NCI-H2081 treated with DMSO at 0.1 percent for 48 hours (cell line): ENCODE data around the gene ATF2.

Experiments used
- DNase-seq: peaks from one replicate; lab custom pipeline; 2025; lab: John Stamatoyannopoulos, UW

ATF2 gene

DNA sequence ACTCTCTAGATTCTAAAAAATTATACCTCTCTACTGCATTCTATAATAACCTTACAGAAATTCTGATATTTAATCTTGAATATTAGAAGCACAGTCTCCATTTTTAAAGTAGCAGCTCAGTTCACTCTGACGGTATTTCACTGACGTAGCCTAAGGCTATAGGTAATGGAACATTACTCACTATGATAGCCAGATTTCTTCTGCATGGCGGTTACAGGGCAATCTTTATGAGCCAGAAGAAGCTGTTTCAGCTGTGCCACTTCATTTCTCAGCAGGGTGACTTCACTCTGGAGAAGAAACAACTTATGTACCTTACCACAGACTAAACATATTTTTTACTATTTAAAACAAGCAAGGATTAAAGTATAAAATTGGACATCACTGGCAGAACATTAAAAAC lies 87.5 kb downstream of the ATF2 start:
- DNase-seq, result no peak

GRCh38 chr2:175076272-175076671 lies 91.7 kb downstream of the ATF2 start:
- no peak for DNase-seq

- no peak for DNase-seq
Measured at GRCh38 chr2:175074478-175074877, 93.5 kb downstream of the ATF2 start.

DNA sequence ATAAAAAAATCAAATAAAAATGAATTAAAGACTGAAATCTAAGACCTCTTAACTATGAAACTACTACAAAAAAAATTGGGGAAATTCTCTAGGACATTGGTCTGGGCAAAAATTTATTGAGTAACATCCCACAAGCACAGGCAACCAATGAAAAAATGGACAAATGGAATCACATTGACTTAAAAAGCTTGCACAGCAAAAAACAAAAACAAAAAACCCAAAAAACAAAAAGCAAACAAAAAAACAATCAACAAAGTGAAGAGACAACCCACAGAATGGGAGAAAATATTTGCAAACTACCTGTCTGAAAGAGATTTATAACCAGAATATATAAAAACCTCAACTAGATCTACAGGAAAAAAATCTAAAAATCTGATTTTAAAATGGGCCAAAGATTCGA lies 99.5 kb downstream of the ATF2 start:
- DNase-seq, result no peak

DNA sequence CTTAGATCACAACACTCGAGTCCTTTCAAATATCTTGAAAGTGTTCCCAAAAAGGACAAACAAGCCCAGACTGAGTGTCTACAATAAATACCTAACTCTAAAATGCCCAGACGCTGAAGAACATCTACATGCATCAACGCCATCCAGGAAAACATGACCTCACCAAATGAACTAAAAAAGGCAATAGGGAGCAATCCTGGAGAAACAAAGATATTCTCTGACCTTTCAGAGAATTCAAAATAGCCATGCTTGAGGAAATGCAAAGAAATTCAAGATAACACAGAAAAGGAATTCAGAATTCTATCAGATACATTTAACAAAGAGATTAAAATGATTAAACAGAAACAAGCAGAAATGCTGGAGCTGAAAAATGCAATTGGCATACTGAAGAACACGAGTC lies 101.6 kb downstream of the ATF2 start:
- DNase-seq, result no peak

- no peak for DNase-seq
Measured at GRCh38 chr2:175064797-175065196, 103.2 kb downstream of the ATF2 start.

DNA sequence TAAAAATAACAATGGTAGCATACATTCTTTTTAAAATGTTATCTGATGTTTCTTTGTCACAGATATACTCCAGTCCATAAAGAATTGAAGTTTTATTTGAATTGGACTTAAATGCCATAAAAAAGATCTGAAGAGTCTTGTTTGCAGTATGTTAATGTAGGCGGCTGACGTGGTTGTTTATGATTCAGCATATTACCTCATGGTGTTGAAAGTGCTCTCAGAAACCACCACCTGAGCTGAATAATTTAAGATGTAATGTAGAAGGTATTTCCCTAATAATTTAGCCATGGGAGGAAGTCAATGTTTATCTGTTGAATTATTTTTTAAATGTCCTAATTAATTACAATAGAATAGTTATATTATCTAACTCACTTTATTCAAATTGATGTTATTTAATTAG lies 104.3 kb downstream of the ATF2 start:
- no peak for DNase-seq

DNA sequence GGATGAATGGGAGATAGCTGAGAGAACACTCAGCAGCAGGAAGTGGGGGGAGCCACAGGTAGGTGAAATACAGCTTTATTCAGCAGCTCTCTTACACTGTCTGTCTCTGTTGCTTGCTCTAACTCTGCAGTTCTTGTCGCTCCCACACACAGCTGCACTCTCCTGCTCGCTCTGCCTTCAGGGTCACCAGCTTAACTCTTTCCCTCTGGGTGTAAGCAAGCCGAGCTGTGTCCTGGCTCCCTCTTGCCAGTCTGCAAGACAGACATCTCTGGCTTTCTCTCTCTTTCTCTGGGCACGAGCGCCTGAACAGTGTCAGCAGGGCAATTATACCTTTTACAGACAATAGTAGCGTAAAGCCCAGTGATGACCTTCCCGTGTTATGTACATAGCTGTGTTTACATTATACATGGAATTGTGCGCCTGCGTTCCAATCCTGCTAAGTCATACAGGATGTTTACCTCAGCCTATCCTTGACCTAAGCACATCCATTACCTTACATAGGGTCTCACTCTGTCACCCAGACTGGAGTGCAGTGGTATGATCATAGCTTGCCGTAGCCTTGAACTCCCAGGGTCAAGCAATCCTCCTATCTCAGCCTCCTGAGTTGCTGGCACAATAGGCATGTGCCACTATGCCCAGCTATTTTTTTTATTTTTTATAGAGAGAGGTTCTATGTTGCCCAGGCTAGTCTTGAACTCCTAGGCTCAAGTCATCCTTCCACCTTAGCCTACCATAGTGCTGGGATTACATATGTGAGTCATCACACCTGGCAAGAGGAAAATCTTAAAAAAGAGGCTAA lies 105.0 kb downstream of the ATF2 start:
- DNase-seq, result no peak

DNA sequence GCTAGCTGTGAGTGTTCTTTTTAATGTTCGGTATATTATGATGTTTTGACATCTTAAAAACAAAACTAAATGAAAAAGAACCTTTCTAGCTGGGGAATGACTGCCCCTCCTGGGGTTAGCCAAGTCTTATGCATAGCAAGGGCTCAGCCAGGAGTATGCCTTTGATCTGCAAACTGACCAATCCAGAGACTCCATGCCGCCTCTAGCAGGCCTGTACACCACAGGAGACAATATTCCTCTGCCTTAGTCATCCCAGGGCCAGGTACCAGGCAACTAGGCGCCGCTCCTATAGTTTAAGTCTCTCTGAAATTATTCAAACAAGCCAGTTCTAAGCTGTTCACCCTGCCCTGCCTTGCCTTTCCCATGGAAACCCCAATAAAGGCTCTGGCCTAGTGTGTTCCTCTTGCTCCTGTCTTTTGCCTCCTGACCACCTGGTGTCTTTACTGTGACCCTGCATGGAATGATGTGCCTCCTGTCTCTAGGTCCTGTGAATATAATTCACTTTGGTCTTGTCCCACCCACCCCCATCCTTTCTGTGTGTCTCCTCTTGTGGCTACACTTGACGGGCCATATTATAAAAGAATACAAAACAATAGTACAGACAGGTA lies 110.8 kb downstream of the ATF2 start:
- DNase-seq, result no peak

GRCh38 chr2:175055993-175056392 lies 112.0 kb downstream of the ATF2 start:
- DNase-seq, result no peak

- DNase-seq, result no peak
Measured at GRCh38 chr2:175054340-175054739, 113.7 kb downstream of the ATF2 start.

DNA sequence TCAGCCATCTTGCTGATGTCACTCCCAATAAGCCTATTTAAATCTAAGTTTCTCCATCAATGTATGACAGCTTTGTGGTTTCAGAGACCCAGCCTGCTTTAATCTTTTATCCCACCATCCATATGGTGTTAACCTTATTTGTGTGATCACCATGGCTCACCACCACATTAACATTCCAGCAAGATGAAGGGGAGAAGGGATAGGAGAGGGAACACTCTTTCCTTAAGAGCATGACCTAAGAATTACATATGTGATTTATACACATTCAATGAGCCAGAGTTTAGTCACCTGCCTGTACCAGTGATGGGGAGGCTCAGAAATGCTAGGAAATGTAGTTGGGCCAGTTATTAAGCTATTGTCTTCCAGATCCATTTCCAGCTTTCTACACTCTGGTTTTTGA lies 118.3 kb downstream of the ATF2 start:
- DNase-seq, result no peak

DNA sequence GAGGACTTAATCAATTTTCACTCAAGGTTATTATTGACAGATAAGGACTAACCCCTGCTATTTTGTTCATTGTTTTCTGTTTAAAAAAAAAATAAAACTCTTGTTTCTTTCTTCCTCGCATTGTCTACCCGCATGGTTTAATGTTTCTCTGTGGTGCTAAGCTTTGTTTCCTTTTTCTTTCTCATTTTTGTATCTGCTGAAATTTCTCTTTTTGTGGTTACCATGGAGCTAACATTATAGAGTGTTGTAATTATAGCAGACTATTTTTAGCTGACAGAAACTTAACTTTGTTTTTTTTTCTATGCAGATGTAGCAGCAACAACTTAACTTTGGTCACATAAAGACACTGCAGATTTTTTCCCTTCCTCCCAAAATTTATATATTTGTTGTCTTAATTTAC lies 119.7 kb downstream of the ATF2 start:
- DNase-seq, result no peak

DNA sequence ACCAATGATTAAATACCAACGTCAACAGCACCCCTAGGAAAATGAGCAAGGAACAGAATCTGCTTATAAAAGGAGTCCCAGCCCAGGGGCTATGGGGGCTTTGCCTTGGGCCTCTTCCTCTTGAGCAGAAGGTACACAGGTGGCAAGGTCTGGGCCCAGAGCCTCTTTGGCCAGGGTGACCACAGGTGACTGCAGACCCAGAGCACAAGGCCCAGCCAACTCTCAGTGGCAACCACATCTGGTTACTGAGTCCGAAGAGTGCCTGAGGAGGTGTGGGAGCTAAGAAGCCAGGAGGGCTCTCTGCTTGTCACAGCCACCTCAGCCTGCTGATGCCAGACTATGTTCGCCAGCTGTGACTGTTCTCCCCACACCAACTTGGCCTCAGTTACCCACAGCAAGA lies 128.5 kb downstream of the ATF2 start:
- DNase-seq, result no peak

- no peak for DNase-seq
Measured at GRCh38 chr2:175039031-175039430, 129.0 kb downstream of the ATF2 start.

DNA sequence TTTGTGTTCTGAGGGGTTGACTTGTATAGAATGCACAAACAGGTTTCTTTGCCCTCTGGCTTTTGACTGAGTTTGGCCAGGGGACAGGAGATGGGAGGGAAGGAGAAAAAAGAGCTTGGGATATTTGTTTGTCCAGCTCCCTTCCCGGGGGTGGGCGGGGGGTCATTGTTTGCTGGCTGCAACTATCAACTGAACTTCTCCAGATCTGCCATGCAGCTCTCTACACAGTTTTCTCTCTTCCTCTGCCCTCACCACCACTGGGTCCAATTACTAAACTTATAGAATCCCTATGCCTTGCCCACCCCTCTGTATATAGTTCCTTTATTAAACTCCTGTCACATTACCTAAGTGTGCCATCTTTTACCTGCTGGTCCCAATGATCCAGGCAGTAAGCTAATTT lies 130.1 kb downstream of the ATF2 start:
- DNase-seq, result no peak

DNA sequence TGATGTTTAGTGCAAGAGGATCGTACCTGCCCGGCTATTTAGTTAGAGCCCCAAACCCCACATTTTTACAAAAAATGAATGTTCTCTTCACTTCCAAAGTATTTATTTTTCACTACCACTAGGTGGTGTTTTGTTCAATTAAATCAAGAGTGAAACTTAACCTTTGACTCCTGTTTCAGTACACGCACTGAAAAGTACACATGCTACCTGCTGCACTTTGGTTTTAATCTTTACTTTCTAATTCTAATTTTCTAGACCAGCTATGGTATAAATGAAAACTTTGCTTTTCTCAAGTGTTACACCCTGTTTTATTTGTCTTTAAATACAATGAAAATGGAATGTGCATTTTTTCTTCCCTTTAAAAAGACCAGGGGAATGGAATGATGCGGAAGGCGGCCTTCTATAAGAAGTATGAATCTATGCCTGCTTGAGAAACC lies 131.4 kb downstream of the ATF2 start:
- no peak for DNase-seq

GRCh38 chr2:175035806-175036205 lies 132.2 kb downstream of the ATF2 start:
- DNase-seq, result no peak

- no peak for DNase-seq
Measured at GRCh38 chr2:175034716-175035115, 133.3 kb downstream of the ATF2 start.

GRCh38 chr2:175030380-175031271 lies 137.4 kb downstream of the ATF2 start:
- no peak for DNase-seq

DNA sequence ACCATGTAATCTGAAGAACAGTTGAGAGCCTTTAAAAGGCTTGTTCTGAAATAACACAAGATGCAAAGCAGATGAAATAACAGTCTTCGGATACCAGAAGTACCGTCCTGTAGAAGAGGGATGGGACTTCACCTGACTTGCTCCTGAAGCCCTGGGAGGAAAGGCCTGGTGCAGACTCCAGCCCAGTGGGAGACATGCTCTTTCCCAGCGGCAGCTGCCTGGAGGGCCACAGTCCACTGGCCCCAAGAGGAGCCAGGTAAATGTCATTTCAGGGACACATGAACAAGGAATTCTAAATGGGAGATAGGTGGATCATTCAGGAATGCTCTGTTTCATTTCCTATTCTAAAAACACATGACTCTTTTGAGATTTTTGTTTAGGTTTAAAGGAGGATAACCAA lies 140.2 kb downstream of the ATF2 start:
- DNase-seq, result no peak

GRCh38 chr2:175026385-175026784 lies 141.6 kb downstream of the ATF2 start:
- no peak for DNase-seq

DNA sequence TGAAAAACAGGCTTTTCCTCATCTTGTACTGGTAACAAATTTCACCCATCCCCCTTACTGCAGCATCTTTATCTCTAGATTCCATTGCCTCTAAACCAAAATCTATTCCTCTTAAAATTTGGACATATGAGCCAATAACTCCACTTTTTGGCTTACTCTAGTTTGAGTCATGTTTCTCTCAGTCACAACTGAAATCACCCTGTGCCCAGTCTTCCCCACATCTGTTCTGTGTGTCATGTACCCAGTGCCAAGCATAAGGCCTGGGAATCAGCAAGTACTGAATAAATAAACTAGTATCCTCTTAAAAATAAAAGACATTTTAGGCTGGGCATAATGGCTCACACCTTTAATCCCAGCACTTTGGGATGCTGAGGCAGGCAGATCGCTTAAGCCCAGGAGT lies 142.1 kb downstream of the ATF2 start:
- DNase-seq, result no peak
